Liver (tissue), 9 donors: ENCODE results near the gene TEX261. TPM values are rescaled to one million over a fixed set of nuclear protein-coding genes. Genes with fewer than 3 reads are reported as not detected.

Experiments used
- DNase-seq: peaks from one replicate; pipeline ENCODE4 v3.0.0-alpha.2; 2017; ENCODE audit warnings: low spot score
- H3K27ac ChIP-seq, 2 donors: one replicate each; pipeline ENCODE4 v1.7.0; 2013; ENCODE audit warnings: inconsistent platforms in 2 of 2, low read length in 2 of 2, control low read depth in 1 of 2, low read depth in 1 of 2, mild to moderate bottlenecking in 1 of 2
- H3K27me3 ChIP-seq, 4 donors: one replicate each; pipeline versions ENCODE4 v1.6.1 to v1.7.0; 2013; ENCODE audit warnings: low read length in 3 of 4, inconsistent platforms in 1 of 4, mild to moderate bottlenecking in 1 of 4, moderate library complexity in 1 of 4; ENCODE audit not compliant: control insufficient read depth in 4 of 4, insufficient read depth in 4 of 4
- H3K36me3 ChIP-seq, 4 donors: one replicate each; pipeline versions ENCODE4 v1.6.1 to v1.7.0; 2013; ENCODE audit warnings: low read length in 3 of 4, mild to moderate bottlenecking in 3 of 4, low read depth in 1 of 4, moderate library complexity in 1 of 4; ENCODE audit not compliant: control insufficient read depth in 4 of 4, insufficient read depth in 3 of 4
- H3K4me1 ChIP-seq, 4 donors: one replicate each; pipeline versions ENCODE4 v1.6.1 to v1.7.0; 2013; ENCODE audit warnings: low read length in 3 of 4, mild to moderate bottlenecking in 3 of 4, moderate library complexity in 1 of 4; ENCODE audit not compliant: control insufficient read depth in 4 of 4, insufficient read depth in 4 of 4
- H3K4me3 ChIP-seq, 3 donors: one replicate each; pipeline versions ENCODE4 v1.6.1 to v1.7.0; 2013; ENCODE audit warnings: low read length in 3 of 3, control low read depth in 1 of 3, low read depth in 1 of 3, mild to moderate bottlenecking in 1 of 3
- H3K9ac ChIP-seq, 2 donors: one replicate each; pipeline ENCODE4 v1.7.0; 2013; ENCODE audit warnings: low read length in 2 of 2, mild to moderate bottlenecking in 2 of 2, moderate library complexity in 2 of 2, control low read depth in 1 of 2, low read depth in 1 of 2
- H3K9me3 ChIP-seq, 4 donors: one replicate each; pipeline versions ENCODE4 v1.6.1 to v1.7.0; 2013; ENCODE audit warnings: low read length in 3 of 4; ENCODE audit not compliant: control insufficient read depth in 4 of 4
- EGR1 ChIP-seq, 2 donors: IDR thresholded peaks; 2 replicates each; pipeline ENCODE4 v1.6.1; 2016 to 2018; ENCODE audit warnings: antibody characterized with exemption in 2 of 2, low read depth in 2 of 2
- FOXA1 ChIP-seq: IDR thresholded peaks from 2 replicates; pipeline ENCODE4 v1.6.1; 2016; ENCODE audit warnings: antibody characterized with exemption
- FOXA2 ChIP-seq: IDR thresholded peaks from 2 replicates; pipeline ENCODE4 v1.6.1; 2016; ENCODE audit warnings: antibody characterized with exemption
- GABPA ChIP-seq, 2 donors: IDR thresholded peaks in 1 of 2; conservative IDR thresholded peaks in 1 of 2; 2 replicates each; pipeline ENCODE4 v1.6.1; 2016; ENCODE audit warnings: antibody characterized with exemption in 2 of 2, mild to moderate bottlenecking in 1 of 2, moderate library complexity in 1 of 2
- JUND ChIP-seq, 2 donors: IDR thresholded peaks; 2 replicates each; pipeline ENCODE4 v1.6.1; 2016; ENCODE audit warnings: antibody characterized with exemption in 2 of 2
- NR2F2 ChIP-seq: IDR thresholded peaks from 2 replicates; pipeline ENCODE4 v1.6.1; 2016; ENCODE audit warnings: antibody characterized with exemption
- RAD21 ChIP-seq, 2 donors: IDR thresholded peaks; 2 replicates each; pipeline ENCODE4 v1.6.1; 2016; ENCODE audit warnings: antibody characterized with exemption in 2 of 2, mild to moderate bottlenecking in 2 of 2
- RXRA ChIP-seq, 2 donors: IDR thresholded peaks; 2 replicates each; pipeline ENCODE4 v1.6.1; 2017 to 2018; ENCODE audit warnings: antibody characterized with exemption in 2 of 2, mild to moderate bottlenecking in 1 of 2
- SP1 ChIP-seq: IDR thresholded peaks from 2 replicates; pipeline ENCODE4 v1.6.1; 2018; ENCODE audit warnings: antibody characterized with exemption, mild to moderate bottlenecking
- TAF1 ChIP-seq: conservative IDR thresholded peaks from 2 replicates; pipeline ENCODE4 v1.6.1; 2016; ENCODE audit warnings: antibody characterized with exemption, mild to moderate bottlenecking
- YY1 ChIP-seq: IDR thresholded peaks from 2 replicates; pipeline ENCODE4 v1.6.1; 2016; ENCODE audit warnings: antibody characterized with exemption, mild to moderate bottlenecking
- WGBS: extraction: QIAGEN DNeasy Blood & Tissue Kit; methylation state at CpG from one replicate; pipeline ENCODE4 v1.1.7; 2013; 5-methylcytosine and 5-hydroxymethylcytosine counted together
- polyA plus RNA-seq, 2 donors: library from polyadenylated mRNA; stranded (reverse) in 1 of 2; unstranded in 1 of 2; fragments of 200-250 nt in 1 of 2; fragments of >200 nt in 1 of 2; fragmentation: Nextera tagmentation in 1 of 2; extraction: Ambion mirVana in 1 of 2; gene quantifications; one replicate each; pipeline versions ENCODE4 v1.2.1 to v1.2.3, GENCODE V29; 2013 to 2015
- total RNA-seq, 2 donors: library from RNA; depleted of rRNA; stranded (reverse); fragments of >200 nt; gene quantifications; one replicate each; pipeline ENCODE4 v1.2.3, GENCODE V29; 2014
- TF ChIP-seq, protein P1 (sequence below): IDR thresholded peaks from 2 replicates; pipeline ENCODE4 v1.6.1; 2016; ENCODE audit warnings: antibody characterized with exemption
- TF ChIP-seq, protein P2 (sequence below): IDR thresholded peaks from 2 replicates; pipeline ENCODE4 v1.6.1; 2016; ENCODE audit warnings: antibody characterized with exemption, mild to moderate bottlenecking
- TF ChIP-seq, protein P3 (sequence below): IDR thresholded peaks from 2 replicates; pipeline ENCODE4 v1.6.1; 2016; ENCODE audit warnings: antibody characterized with exemption
- TF ChIP-seq, protein P4 (sequence below): fragments of 150-350 bp; IDR thresholded peaks from 2 replicates; pipeline ENCODE4 v1.5.1; 2017; ENCODE audit warnings: improper control_type of control experiment, low read depth, low read length; ENCODE audit not compliant: missing input control
- TF ChIP-seq, protein P5 (sequence below): IDR thresholded peaks from 2 replicates; pipeline ENCODE4 v1.6.1; 2016; ENCODE audit warnings: antibody characterized with exemption
- donor health status: healthy.
- donor health status: healthy.
- donor health status: healthy.
- donor health status: healthy.
- donor health status: healthy.

The TEX261 gene
- total and polyA plus RNA-seq, 4 donors = 14.2 to 54.8 (median 24.4) TPM

DNA sequence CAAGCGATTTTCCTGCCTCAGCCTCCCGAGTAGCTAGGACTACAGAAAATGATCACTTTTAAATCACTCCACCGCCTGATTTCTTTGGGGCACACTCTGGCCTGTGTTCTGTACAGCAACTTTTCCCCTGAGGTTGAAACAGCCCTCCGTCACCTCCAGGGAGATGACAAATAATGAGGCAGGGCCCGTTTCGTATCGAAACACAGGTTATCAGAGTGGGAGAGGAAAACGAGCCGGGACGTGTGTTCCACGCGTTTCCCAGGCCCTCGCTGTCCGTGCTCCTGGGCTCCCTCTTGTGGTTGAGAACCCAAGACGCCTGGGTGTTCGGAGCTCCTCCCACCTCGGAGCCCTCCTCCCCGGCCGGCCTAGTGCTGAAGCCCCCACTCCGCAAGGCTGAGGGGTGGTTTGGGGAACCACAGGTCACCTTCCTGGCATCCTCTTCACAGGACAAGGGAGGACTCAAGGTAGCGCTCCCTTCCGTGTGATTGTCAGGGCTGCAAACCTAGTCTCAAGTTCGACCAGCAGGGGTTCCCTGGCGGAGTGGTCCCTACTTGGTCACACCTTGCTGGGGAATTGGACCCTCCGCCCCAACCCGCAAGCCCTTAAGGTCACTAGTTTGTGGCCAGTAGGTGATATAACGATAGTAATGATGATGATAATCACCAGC lies 46.2 kb downstream of the TEX261 start:
- H3K36me3 ChIP-seq = no peaks in the 10 kb centered on the region
- TF ChIP-seq SP1 (no peak), RAD21 (IDR thresholded peaks at IDR 0.05) (peak; percentile 66 to 79), YY1 (no peak), JUND (IDR thresholded peaks at IDR 0.05) (no peak), NR2F2 (no peak), RXRA (IDR thresholded peaks at IDR 0.05) (no peak)
- TF ChIP-seq, protein P1, sequence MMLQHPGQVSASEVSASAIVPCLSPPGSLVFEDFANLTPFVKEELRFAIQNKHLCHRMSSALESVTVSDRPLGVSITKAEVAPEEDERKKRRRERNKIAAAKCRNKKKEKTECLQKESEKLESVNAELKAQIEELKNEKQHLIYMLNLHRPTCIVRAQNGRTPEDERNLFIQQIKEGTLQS = no peak
- TF ChIP-seq, protein P2, sequence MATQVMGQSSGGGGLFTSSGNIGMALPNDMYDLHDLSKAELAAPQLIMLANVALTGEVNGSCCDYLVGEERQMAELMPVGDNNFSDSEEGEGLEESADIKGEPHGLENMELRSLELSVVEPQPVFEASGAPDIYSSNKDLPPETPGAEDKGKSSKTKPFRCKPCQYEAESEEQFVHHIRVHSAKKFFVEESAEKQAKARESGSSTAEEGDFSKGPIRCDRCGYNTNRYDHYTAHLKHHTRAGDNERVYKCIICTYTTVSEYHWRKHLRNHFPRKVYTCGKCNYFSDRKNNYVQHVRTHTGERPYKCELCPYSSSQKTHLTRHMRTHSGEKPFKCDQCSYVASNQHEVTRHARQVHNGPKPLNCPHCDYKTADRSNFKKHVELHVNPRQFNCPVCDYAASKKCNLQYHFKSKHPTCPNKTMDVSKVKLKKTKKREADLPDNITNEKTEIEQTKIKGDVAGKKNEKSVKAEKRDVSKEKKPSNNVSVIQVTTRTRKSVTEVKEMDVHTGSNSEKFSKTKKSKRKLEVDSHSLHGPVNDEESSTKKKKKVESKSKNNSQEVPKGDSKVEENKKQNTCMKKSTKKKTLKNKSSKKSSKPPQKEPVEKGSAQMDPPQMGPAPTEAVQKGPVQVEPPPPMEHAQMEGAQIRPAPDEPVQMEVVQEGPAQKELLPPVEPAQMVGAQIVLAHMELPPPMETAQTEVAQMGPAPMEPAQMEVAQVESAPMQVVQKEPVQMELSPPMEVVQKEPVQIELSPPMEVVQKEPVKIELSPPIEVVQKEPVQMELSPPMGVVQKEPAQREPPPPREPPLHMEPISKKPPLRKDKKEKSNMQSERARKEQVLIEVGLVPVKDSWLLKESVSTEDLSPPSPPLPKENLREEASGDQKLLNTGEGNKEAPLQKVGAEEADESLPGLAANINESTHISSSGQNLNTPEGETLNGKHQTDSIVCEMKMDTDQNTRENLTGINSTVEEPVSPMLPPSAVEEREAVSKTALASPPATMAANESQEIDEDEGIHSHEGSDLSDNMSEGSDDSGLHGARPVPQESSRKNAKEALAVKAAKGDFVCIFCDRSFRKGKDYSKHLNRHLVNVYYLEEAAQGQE = no peak
- TF ChIP-seq, protein P3, sequence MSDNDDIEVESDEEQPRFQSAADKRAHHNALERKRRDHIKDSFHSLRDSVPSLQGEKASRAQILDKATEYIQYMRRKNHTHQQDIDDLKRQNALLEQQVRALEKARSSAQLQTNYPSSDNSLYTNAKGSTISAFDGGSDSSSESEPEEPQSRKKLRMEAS = no peak
- TF ChIP-seq, protein P4, sequence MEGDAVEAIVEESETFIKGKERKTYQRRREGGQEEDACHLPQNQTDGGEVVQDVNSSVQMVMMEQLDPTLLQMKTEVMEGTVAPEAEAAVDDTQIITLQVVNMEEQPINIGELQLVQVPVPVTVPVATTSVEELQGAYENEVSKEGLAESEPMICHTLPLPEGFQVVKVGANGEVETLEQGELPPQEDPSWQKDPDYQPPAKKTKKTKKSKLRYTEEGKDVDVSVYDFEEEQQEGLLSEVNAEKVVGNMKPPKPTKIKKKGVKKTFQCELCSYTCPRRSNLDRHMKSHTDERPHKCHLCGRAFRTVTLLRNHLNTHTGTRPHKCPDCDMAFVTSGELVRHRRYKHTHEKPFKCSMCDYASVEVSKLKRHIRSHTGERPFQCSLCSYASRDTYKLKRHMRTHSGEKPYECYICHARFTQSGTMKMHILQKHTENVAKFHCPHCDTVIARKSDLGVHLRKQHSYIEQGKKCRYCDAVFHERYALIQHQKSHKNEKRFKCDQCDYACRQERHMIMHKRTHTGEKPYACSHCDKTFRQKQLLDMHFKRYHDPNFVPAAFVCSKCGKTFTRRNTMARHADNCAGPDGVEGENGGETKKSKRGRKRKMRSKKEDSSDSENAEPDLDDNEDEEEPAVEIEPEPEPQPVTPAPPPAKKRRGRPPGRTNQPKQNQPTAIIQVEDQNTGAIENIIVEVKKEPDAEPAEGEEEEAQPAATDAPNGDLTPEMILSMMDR = peak; percentile 69
- peak; percentile 79 for DNase-seq
- peak overlapping the region in 2 of 3 donors; percentile 5 to 39 for H3K4me3 ChIP-seq
- no peaks in the 10 kb centered on the region for H3K9me3 ChIP-seq
- 9% methylated on average over 27 of the region's 27 CpGs for WGBS
- peaks cover 2 to 9% (median 3%) of the 10 kb centered on the region in 4 donors for H3K4me1 ChIP-seq
- peaks cover 0 to 6% (median 0%) of the 10 kb centered on the region in 4 donors for H3K27me3 ChIP-seq
- no peak overlapping the region for H3K27ac ChIP-seq
- no peak overlapping the region for H3K9ac ChIP-seq

DNA sequence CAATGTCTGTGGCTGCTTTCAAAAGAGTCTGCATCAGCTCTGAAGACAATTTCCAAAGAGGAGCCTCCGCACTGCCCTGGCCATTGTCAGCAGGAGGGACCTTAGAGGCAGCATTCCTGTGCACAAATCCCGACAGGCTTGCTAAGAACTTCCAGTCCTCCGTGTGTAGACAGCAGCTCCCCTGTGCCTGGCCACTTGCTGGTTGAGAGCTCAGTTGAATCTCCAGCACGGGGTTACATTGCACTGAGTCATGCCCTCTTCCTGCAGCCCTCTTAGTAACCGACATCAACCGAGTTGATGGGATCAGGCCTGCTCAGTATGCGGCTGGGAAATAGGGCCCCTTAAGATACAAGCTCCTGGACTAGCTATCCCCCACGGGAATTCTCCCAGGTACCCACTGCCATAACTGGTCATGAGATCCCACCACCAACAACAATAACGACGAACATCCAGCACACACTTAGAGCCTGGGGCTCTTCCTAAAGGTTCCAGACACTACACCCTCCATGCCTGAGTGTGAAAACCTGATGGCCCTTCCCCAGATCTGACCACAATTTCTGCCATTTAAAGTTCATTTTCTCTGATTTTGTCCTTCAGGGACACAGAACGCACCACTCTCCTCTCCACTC lies 47.0 kb downstream of the TEX261 start:
- DNase-seq = no peak
- no peak for TF ChIP-seq RAD21 (IDR thresholded peaks at IDR 0.05)
- no peak for TF ChIP-seq FOXA2
- TF ChIP-seq GABPA (IDR thresholded peaks at IDR 0.05 in 1 of 2, conservative IDR thresholded peaks at IDR 0.05 in 1 of 2) = no peak
- TF ChIP-seq, protein P5, sequence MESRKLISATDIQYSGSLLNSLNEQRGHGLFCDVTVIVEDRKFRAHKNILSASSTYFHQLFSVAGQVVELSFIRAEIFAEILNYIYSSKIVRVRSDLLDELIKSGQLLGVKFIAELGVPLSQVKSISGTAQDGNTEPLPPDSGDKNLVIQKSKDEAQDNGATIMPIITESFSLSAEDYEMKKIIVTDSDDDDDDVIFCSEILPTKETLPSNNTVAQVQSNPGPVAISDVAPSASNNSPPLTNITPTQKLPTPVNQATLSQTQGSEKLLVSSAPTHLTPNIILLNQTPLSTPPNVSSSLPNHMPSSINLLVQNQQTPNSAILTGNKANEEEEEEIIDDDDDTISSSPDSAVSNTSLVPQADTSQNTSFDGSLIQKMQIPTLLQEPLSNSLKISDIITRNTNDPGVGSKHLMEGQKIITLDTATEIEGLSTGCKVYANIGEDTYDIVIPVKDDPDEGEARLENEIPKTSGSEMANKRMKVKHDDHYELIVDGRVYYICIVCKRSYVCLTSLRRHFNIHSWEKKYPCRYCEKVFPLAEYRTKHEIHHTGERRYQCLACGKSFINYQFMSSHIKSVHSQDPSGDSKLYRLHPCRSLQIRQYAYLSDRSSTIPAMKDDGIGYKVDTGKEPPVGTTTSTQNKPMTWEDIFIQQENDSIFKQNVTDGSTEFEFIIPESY = no peak
- TF ChIP-seq, protein P4 = no peak
- no peak for TF ChIP-seq TAF1
- no peak for TF ChIP-seq JUND (IDR thresholded peaks at IDR 0.05)
- TF ChIP-seq, protein P3 = no peak
- no peak for TF ChIP-seq EGR1 (IDR thresholded peaks at IDR 0.05; ENCODE audit: low read depth in 2 of 2)
- no peak for TF ChIP-seq YY1
- no peak for TF ChIP-seq FOXA1
- TF ChIP-seq SP1 = no peak
- H3K36me3 ChIP-seq = no peaks in the 10 kb centered on the region
- WGBS = 45% methylated on average over 11 of the region's 11 CpGs
- peaks cover 2 to 9% (median 3%) of the 10 kb centered on the region in 4 donors for H3K4me1 ChIP-seq
- no peak overlapping the region for H3K27ac ChIP-seq
- no peaks in the 10 kb centered on the region for H3K9me3 ChIP-seq
- no peak overlapping the region for H3K9ac ChIP-seq
- peaks cover 0 to 6% (median 0%) of the 10 kb centered on the region in 4 donors for H3K27me3 ChIP-seq
- peak overlapping the region in 1 of 3 donors; percentile 39 for H3K4me3 ChIP-seq
